GM18909 (cell line): ENCODE results near the gene SV2B.
A peak's percentile ranks its signal among the peaks of the same experiment; 100 is the strongest.

Source experiments
- ATAC-seq: cut with Tn5 transposase; IDR thresholded peaks from one replicate; pipeline ENCODE4 v1.9.1; 2021; ENCODE audit warnings: mild to moderate bottlenecking; ENCODE audit not compliant: unreplicated experiment, poor library complexity

The SV2B gene

DNA sequence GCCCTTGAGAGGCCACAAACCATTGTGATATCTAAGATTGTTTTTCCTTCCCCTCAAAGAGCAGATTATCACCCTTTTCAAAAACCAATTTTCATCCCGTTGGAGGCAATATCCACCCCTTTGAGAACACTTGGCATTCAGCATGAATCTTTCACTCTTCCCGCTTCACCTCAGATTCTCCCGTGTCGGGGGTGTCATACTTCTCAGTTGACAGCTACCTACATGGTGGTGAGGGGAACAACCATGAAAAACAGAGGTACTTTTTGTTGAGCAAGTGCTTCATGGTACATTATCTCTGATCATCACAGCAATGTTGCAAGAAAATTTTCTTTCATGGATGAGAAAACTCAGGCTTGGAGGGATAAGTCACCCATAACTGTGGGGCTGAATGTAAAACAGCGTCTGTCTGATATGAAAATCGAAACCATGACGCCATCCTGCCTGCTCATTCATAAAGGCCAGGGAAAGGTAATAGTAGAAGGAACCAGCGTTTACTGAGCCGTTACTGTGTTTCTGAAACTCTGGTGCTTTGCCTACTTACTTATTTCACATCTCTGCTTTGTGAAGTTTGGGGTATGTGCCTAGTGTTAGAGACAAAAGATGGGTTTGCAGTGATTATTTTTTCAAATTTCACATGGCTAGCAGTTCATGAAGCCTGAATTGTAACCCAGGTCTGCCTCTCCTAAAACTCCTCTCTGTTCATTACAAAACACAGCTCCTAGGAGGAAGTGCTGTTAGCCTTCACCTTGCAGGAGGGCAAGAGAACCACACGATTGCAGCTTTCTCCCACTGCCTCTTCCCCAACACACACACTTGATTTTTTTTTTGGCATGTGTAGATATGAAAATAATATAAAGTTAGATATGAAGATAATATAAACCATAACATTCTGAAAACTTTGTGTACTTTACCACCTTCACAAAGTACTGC is 35.4 kb downstream of the SV2B start:
- ATAC-seq, result peak; percentile 78

DNA sequence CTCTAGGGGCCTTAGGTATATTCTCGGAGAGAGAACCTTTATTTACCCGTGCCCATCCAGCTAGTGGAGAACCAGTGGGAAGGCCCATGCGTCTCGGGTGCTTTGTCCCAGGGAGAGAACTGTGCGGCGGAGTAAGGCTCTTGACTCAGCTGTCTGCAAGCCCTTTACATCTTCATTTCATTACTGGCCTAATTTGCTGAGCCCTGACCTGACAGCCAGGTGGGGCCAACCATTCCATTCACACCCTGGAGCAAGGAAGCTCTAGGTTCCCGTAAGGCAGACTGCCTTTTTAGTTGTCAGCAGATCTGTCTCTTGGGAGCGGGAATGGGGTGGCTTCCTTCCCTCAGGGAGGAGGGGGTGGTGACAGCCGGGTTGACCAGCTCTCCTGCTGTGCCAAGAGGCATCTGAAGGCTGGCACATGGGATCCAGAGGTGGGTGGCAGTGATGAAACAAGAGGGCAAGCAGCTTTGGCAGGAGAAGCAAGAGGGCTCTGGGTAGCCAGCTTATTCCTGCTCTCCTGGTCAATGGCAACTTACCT is 36.4 kb downstream of the SV2B start:
- ATAC-seq, result no peak

DNA sequence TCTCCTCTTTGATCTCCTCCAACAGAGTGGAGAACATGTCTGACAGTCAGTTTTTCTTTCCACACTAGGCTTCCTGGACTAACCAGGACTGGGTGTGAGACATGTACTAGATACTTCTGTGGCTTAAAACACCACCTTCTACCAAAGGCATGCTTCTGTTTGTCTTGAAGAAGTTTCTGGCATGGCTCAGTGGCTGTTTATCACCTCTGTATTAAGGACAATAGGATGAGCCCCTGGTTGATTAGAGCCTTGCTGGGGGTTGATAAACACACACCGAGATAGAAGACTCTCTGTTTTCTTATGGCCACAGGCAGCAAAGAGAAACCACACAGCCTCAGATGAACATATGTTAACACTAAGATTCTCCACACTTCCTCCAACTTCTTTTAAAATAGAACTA is 40.5 kb downstream of the SV2B start:
- ATAC-seq, result no peak

- no peak for ATAC-seq
Measured at GRCh38 chr15:91141097-91141496, 41.0 kb downstream of the SV2B start.

DNA sequence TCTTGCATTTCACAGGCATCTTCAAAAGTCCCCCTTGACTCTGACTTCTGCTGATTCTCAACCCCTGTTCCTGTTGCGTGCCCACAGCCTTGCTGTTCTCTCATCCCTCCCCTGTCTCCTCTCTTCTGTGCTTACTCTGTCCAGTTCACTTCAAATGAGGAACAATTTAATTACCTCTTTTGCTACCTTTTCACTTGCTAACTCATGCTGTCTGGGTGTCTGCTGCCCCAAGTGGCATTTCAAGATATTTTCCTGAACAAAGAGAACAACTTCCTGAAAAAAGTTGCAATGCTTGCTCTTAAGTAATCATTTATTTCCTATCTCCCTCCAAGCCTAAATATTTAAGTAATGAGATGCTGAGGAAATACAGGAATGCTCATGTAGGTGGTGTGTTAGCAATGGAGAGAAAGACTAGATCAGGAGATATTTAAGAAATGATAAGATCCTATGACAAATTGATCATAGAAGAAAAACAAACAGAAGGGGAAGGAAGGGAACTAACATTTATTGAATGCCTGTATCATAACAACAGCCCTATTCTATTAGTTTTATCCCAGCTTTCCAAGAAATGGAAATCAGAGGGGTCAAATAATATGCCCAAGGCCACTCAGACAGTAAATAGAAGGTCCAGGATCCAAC is 42.2 kb downstream of the SV2B start:
- no peak for ATAC-seq

DNA sequence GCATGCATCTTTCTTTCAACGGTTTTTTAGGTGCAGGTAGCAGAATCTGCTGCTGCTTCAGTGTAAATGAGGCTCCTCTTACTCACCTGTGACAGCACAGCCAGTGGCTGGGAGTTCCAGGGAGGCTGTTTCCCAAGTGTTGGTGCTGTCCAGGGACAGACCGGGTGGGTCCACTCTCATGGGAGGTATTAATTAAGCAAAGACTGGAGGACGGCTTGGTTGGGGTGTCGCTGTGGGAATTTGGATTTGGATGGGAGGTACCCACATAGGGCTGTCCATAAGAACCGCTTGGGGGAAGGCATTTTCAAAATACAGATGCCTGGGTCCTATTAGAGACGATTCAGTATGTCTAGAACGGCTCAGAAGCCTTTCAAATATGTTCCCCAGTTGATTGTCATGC is 42.9 kb downstream of the SV2B start:
- no peak for ATAC-seq

DNA sequence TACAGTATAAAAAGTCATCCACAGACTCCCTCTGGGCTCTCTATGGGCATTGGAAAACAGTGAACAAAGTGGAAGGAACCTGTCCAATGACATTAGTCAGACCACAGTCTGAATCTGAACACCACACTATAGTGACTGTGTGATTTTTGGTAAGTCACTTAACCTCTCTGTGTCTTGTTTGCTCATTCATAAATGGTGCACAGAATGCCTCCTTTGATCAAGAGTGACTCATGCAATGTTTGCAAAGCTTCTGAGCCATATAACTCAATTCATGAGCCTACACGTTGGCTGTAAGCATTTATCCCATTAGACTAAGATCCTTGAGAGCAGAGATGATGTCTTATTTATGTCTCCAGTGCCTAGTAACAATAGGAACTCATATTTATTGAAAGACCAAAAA is 46.7 kb downstream of the SV2B start:
- no peak for ATAC-seq

GRCh38 chr15:91148243-91148642 is 48.2 kb downstream of the SV2B start:
- no peak for ATAC-seq

- ATAC-seq, result no peak
Measured at GRCh38 chr15:91150502-91151160, 50.6 kb downstream of the SV2B start.

DNA sequence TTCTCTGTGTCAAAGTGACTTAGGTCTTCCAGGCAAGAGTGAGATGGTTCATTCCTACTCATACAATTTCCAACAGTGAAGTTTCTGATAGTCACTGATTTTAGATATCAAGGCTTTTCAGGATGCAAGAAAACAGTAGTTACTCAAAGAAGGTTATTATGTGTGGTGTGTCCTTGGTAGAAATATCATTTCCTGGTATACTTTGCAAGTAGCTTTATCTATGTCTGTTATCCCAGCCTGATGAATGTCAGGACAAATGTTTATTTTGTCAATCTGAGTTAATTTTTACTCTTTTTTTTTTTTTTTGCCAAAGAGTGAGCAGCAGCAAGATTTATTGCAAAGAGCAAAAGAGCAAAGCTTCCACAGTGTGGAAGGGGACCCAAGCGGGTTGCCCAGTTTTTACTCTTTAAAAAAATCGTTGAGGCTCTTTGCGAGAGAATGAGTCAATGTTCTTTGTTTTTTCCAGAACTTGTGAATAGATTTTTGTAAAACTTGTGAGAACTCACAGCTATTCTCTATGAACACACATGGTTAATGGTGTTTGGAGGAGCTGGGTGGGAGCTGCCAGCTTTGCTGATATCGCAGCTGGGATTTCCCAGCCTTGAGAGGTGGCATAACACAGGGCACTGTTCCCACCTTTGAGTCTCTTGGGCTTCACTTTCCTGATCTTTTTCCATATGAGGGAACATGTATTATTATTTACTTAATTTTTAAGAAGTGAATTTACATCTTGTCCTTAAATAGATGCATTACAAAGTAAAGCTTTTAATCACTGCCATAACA is 51.9 kb downstream of the SV2B start:
- no peak for ATAC-seq

DNA sequence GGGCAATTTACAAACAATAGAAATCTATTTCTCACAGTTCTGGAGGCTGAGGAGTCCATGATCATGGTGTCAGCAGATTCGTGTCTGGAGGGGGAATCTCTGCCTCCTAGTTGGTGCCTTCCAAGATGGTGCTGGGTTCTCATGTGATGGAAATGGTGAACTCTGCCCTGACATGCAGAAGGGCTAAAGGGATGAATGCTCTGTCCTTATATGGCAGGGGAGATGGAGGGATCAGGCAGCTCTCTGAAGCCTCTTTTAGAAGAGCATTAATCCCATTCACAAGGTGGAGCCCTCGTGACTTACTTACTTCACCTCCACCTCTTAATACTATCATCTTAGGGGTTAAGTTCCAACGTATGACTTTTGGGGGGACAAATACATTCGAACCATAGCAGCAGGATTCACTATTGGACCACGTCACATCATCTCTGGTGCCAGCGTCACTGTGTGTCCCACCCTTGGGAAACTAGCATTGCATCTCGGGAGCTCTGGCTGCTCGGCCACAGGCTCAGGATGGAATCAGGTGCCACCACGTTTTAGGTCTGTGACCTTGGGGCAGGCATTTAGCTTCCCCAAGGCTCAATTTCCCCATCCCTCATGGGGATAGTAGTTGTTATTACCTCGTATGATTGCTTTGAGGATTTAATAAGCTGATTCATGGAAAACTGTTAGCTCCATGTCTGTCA is 53.0 kb downstream of the SV2B start:
- no peak for ATAC-seq

DNA sequence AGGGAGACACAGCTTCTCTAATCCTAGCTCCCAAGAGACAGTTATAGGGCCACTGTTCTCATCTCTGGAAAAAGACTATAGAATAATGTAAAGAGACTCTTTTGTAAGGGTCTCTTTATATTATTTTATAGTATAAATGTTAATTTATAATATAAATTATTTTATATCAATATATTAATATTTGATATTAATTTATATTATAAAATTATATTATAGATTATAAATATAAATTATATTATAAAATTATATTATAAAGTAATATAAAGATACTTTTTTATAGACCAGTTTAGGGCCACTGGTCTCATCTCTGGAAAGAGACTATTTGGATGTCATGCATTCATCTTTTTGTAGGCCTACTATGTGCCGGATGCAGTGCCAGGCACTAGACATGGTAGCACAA is 53.9 kb downstream of the SV2B start:
- no peak for ATAC-seq

DNA sequence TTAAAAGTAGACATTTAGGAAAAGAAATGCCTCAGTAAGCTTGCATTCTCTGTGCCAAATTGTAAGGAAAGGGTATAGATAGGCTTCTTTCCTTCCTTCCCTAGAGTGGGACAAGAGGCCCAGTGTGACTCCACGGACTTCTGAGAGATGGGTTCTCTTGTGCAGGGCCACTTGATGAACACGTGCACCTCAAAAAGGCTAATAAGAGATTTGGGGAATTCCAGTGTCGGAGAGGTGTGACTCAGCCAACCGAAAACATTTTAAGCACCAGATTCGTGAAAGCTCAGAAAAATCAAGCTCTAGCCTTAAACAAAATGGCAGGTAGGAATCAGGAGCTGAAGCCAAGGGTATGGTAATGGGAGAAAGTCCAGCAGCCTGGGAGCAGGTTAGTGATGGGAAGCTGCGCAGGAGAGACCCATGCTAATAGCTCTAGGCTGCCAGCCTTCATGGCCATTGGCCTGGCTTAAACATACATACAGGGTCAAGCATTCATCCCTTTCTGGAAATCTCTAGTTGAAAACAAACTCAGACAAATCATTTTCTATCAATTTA is 56.2 kb downstream of the SV2B start:
- ATAC-seq, result no peak

- ATAC-seq, result no peak
Measured at GRCh38 chr15:91158415-91159394, 58.6 kb downstream of the SV2B start.

GRCh38 chr15:91165850-91166249 is 65.8 kb downstream of the SV2B start:
- no peak for ATAC-seq

- ATAC-seq, result no peak
Measured at GRCh38 chr15:91168457-91168856, 68.4 kb downstream of the SV2B start.

GRCh38 chr15:91171334-91171733 is 71.3 kb downstream of the SV2B start:
- no peak for ATAC-seq

DNA sequence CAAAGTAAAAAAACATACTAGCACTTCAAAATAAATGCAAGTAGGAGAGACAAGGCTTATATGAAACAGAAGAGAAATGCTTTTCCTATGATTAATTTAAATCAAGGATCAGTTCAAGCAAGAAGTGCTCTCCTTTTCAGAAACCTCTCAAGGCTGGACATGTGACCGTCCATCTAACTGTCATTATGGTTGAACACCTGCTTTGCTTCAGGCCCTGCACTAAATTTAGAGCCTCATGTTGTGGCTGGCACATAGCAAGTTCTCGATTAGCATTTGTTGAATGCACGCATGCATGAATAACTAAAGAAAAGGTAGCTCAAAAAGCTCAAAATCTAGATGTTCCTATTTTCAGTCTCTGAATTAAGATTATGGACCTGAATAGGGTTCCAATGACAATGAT is 82.0 kb downstream of the SV2B start:
- ATAC-seq, result no peak
